Astrocyte (in vitro differentiated cells and primary cell): ENCODE data around the gene EGF. TPM values are rescaled to one million over a fixed set of nuclear protein-coding genes. Genes with fewer than 3 reads are reported as not detected.

Source experiments
- DNase-seq: peaks from one replicate; pipeline ENCODE4 v3.0.0-alpha.2; 2010; ENCODE audit warnings: low read depth
- FAIRE-seq: peaks from 2 replicates; lab custom pipeline; 2011; peaks lifted over from hg19 to GRCh38; lab: Jason Lieb, UNC
- H2AFZ ChIP-seq: 2 replicates; pipeline ENCODE4 v1.6.0; 2012; ENCODE audit warnings: low read depth, low read length, inconsistent platforms
- H3K27ac ChIP-seq: 2 replicates; pipeline ENCODE4 v1.5.1; 2011; ENCODE audit warnings: low read depth, low read length, inconsistent platforms
- H3K27me3 ChIP-seq: 2 replicates; pipeline ENCODE4 v1.6.0; 2011; ENCODE audit warnings: low read length, inconsistent platforms; ENCODE audit not compliant: insufficient read depth
- H3K36me3 ChIP-seq: 2 replicates; pipeline ENCODE4 v1.5.1; 2011; ENCODE audit warnings: low read length, inconsistent platforms; ENCODE audit not compliant: insufficient read depth
- H3K4me1 ChIP-seq: 2 replicates; pipeline ENCODE4 v1.5.1; 2011; ENCODE audit warnings: low read length, inconsistent platforms; ENCODE audit not compliant: insufficient read depth
- H3K4me2 ChIP-seq: 2 replicates; pipeline ENCODE4 v1.6.0; 2012; ENCODE audit warnings: low read length, inconsistent platforms
- H3K4me3 ChIP-seq: 2 replicates; pipeline ENCODE4 v1.5.1; 2011; ENCODE audit warnings: low read depth, mild to moderate bottlenecking, low read length, inconsistent platforms; ENCODE audit not compliant: insufficient read depth
- H3K79me2 ChIP-seq: 2 replicates; pipeline ENCODE4 v1.6.0; 2012; ENCODE audit warnings: mild to moderate bottlenecking, low read length, inconsistent platforms; ENCODE audit not compliant: insufficient read depth
- H3K9ac ChIP-seq: 2 replicates; pipeline ENCODE4 v1.6.0; 2012; ENCODE audit warnings: mild to moderate bottlenecking, low read length, inconsistent platforms
- H3K9me3 ChIP-seq: 2 replicates; pipeline ENCODE4 v1.5.1; 2012; ENCODE audit warnings: low read depth, mild to moderate bottlenecking, low read length, inconsistent platforms; ENCODE audit not compliant: insufficient read depth
- H4K20me1 ChIP-seq: 2 replicates; pipeline ENCODE4 v1.6.0; 2012; ENCODE audit warnings: low read length, inconsistent platforms; ENCODE audit not compliant: insufficient read depth
- H3K27ac Mint-ChIP-seq: one replicate; pipeline ENCODE4 v1.8.0; 2021; ENCODE audit warnings: mild to moderate bottlenecking, mixed read lengths; ENCODE audit not compliant: unreplicated experiment
- H3K27me3 Mint-ChIP-seq: one replicate; pipeline ENCODE4 v1.8.0; 2021; ENCODE audit warnings: low read depth, mixed read lengths; ENCODE audit not compliant: unreplicated experiment
- H3K36me3 Mint-ChIP-seq: one replicate; pipeline ENCODE4 v1.8.0; 2021; ENCODE audit warnings: low read depth, mixed read lengths; ENCODE audit not compliant: unreplicated experiment
- H3K4me1 Mint-ChIP-seq: one replicate; pipeline ENCODE4 v1.8.0; 2021; ENCODE audit warnings: low read depth, mixed read lengths; ENCODE audit not compliant: unreplicated experiment
- H3K4me3 Mint-ChIP-seq: one replicate; pipeline ENCODE4 v1.8.0; 2021; ENCODE audit warnings: mild to moderate bottlenecking, moderate library complexity, mixed read lengths; ENCODE audit not compliant: unreplicated experiment
- H3K9me3 Mint-ChIP-seq: one replicate; pipeline ENCODE4 v1.8.0; 2021; ENCODE audit warnings: mild to moderate bottlenecking, mixed read lengths; ENCODE audit not compliant: unreplicated experiment
- EZH2 ChIP-seq: IDR thresholded peaks from 2 replicates; pipeline ENCODE4 v1.6.1; 2012; ENCODE audit warnings: mild to moderate bottlenecking, low read length, inconsistent platforms; ENCODE audit not compliant: insufficient read depth
- total RNA-seq: library from RNA; stranded (reverse); gene quantifications from 2 replicates; pipeline ENCODE4 v1.2.1, GENCODE V29; 2021
- TF ChIP-seq, protein P1 (sequence below): IDR thresholded peaks from 2 replicates; pipeline ENCODE4 v1.5.1; 2011; ENCODE audit warnings: low read depth, mild to moderate bottlenecking, inconsistent platforms, low read length, moderate library complexity; ENCODE audit not compliant: insufficient read depth

Gene EGF
- total RNA-seq, 1 donor from 2014 or later = 22.9 TPM

DNA sequence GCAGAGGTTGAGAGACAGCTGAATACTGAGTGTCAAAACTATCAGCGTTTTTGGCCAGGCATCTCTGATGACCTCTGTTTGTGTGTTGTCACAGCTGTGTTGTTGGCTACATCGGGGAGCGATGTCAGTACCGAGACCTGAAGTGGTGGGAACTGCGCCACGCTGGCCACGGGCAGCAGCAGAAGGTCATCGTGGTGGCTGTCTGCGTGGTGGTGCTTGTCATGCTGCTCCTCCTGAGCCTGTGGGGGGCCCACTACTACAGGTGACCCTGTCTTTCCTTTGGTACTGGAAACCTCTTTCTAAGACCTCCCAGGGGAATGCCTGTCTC lies 86.9 kb downstream of the EGF start:
- peaks cover 2% of the 10 kb centered on the region for H3K36me3 Mint-ChIP-seq
- no peaks in the 10 kb centered on the region for H3K4me1 Mint-ChIP-seq
- no peaks in the 10 kb centered on the region for H3K9me3 ChIP-seq
- no peak for FAIRE-seq
- no peak for DNase-seq
- TF ChIP-seq EZH2 = no peak
- TF ChIP-seq, protein P1, sequence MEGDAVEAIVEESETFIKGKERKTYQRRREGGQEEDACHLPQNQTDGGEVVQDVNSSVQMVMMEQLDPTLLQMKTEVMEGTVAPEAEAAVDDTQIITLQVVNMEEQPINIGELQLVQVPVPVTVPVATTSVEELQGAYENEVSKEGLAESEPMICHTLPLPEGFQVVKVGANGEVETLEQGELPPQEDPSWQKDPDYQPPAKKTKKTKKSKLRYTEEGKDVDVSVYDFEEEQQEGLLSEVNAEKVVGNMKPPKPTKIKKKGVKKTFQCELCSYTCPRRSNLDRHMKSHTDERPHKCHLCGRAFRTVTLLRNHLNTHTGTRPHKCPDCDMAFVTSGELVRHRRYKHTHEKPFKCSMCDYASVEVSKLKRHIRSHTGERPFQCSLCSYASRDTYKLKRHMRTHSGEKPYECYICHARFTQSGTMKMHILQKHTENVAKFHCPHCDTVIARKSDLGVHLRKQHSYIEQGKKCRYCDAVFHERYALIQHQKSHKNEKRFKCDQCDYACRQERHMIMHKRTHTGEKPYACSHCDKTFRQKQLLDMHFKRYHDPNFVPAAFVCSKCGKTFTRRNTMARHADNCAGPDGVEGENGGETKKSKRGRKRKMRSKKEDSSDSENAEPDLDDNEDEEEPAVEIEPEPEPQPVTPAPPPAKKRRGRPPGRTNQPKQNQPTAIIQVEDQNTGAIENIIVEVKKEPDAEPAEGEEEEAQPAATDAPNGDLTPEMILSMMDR = no peak
- H3K27me3 Mint-ChIP-seq = peaks cover 3% of the 10 kb centered on the region
- no peak overlapping the region for H3K27ac ChIP-seq
- H3K4me1 ChIP-seq = peaks cover 3% of the 10 kb centered on the region
- no peaks in the 10 kb centered on the region for H3K79me2 ChIP-seq
- H3K9me3 Mint-ChIP-seq = no peaks in the 10 kb centered on the region
- H3K4me3 Mint-ChIP-seq = no peak overlapping the region
- no peaks in the 10 kb centered on the region for H3K27me3 ChIP-seq
- no peaks in the 10 kb centered on the region for H4K20me1 ChIP-seq
- H3K36me3 ChIP-seq = no peaks in the 10 kb centered on the region
- H2AFZ ChIP-seq = no peak overlapping the region
- no peak overlapping the region for H3K4me2 ChIP-seq
- no peak overlapping the region for H3K9ac ChIP-seq
- H3K27ac Mint-ChIP-seq = no peak overlapping the region
- no peak overlapping the region for H3K4me3 ChIP-seq

DNA sequence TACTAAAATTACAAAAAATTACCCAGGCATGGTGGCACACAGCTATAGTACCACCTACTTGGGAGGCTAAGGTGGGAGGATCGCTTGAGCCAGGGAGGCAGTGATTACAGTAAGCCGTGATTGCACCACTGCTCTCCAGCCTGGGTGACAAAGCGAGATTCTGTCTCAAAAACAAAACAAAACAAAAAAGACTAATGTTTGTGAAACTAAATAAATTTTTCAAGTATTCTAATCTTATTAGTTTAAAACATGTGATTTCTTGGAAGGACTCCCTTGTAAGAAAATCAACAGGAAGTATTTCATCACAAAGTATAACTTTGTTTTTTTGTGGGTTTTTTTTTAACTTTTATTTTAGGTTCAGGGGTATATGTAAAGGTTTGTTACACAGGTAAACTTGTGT lies 89.6 kb downstream of the EGF start:
- H3K27me3 ChIP-seq = no peaks in the 10 kb centered on the region
- FAIRE-seq = no peak
- H3K4me1 Mint-ChIP-seq = no peaks in the 10 kb centered on the region

More for the DNA sequence above, 89.6 kb downstream of the EGF start:
- DNase-seq = no peak
- Histone ChIP-seq H3K4me3 (no peak overlapping the region), H3K79me2 (no peaks in the 10 kb centered on the region), H3K27ac (no peak overlapping the region), H3K9me3 (no peaks in the 10 kb centered on the region), H3K9ac (no peak overlapping the region), H3K36me3 (no peaks in the 10 kb centered on the region), H4K20me1 (no peaks in the 10 kb centered on the region), H2AFZ (no peak overlapping the region), H3K4me1 (no peaks in the 10 kb centered on the region), H3K4me2 (no peak overlapping the region)
- no peak for TF ChIP-seq EZH2
- TF ChIP-seq, protein P1 = no peak
- H3K27ac Mint-ChIP-seq = no peak overlapping the region
- H3K9me3 Mint-ChIP-seq = no peaks in the 10 kb centered on the region
- no peak overlapping the region for H3K4me3 Mint-ChIP-seq
- peaks cover 2% of the 10 kb centered on the region for H3K36me3 Mint-ChIP-seq
- H3K27me3 Mint-ChIP-seq = no peaks in the 10 kb centered on the region
